Measurements from ENCODE around the gene PRRT1B.

Gene PRRT1B

DNA sequence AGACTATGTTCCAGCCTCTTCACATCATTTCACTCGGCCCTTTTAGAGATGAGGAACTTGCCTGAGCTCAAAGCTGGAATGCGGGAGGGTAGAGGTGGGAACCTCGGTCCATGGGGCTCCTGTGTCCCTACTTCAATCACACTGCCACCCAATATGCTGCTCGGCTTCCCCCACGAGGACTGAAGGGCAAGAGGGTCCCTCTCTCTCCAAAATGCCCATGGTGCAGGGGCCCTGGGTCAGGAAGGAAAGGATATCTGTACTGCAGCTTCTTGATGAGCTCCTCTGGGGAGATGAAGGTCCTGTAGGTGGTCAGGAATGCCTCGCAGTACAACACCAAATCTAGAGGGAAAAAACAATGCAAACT is 46.5 kb downstream of the PRRT1B start:
- DNase-seq, result no peak
- intact Hi-C loops (cut with DNase I), result loop anchor here (1.0 kb wide), 1 partner anchor 148 kb away; the partner anchor contains the start of gene RAPGEF1

DNA sequence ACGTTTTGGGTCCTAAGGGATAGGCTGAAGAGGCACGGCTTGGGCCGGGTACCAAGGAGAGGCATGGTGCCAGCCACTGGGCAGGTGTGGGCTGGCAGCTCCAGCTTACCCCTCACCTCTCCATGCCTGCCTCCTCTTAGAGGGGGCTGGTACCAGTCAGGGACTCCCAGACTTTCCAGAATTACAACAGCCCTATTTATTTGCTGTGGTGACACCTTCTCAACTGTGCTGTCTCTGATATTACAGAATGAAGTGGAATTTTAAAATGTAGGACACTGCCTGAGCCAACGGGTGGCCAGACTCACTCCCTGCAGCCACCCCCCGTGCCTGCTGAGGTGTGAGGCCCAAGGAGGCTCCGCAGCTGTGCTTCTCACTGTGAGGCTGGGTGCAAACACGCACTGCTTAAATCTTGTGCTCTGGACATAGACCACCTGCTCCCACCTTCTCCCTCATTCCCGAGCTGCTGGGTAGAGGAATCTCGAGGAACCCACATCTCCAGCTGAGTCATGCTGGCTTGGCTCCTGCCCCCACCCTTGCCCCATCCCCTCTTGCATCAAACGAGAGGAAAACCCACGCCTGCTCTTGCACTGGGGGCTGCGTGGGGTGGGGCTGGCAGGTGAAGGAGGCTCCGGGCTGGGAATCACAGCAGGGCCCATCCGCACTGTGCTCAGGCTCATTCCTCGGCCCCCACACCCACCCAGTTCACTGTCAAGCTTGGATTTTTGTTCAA is 47.9 kb downstream of the PRRT1B start:
- DNase-seq, result peak in 6 of 10 donors; percentile 17 to 90 (median 40)
- intact Hi-C loops (cut with DNase I), result no loop called here

- intact Hi-C loops (cut with DNase I), result no loop called here
- DNase-seq, result no peak
These were observed 48.8 kb downstream of the PRRT1B start for GRCh38 chr9:131593936-131594665.

GRCh38 chr9:131594906-131595665 is 49.8 kb downstream of the PRRT1B start:
- intact Hi-C loops (cut with DNase I), result no loop called here
- no peak for DNase-seq

- no peak for DNase-seq
- intact Hi-C loops (cut with DNase I), result no loop called here
These were observed 50.5 kb downstream of the PRRT1B start for GRCh38 chr9:131595696-131596429.

DNA sequence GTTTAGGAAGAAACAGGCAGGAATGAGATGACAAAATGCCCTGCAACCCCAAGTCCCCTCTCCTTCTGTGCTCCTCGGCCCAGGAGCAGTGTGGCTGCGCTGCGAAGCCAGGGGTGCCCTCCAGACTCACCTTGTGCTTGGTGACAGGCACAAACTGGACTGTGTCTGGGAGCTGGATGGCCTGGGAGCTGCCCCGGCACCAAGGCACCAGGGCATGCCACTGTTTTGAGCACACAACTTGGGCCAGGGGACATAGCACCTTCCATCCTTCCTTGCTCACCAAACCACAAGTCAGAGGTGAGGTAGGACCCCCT is 51.1 kb downstream of the PRRT1B start:
- no peak for DNase-seq
- intact Hi-C loops (cut with DNase I), result no loop called here

- intact Hi-C loops (cut with DNase I), result no loop called here
- DNase-seq, result no peak
These were observed 51.9 kb downstream of the PRRT1B start for GRCh38 chr9:131597246-131597645.

- DNase-seq, result peak in 5 of 10 donors; percentile 45 to 89 (median 56)
- intact Hi-C loops (cut with DNase I), result no loop called here
These were observed 52.8 kb downstream of the PRRT1B start for GRCh38 chr9:131598121-131598520.

- intact Hi-C loops (cut with DNase I), result no loop called here
- DNase-seq, result no peak
These were observed 56.4 kb downstream of the PRRT1B start for GRCh38 chr9:131601683-131602181.

GRCh38 chr9:131603199-131603598 is 57.9 kb downstream of the PRRT1B start:
- intact Hi-C loops (cut with DNase I), result no loop called here

DNA sequence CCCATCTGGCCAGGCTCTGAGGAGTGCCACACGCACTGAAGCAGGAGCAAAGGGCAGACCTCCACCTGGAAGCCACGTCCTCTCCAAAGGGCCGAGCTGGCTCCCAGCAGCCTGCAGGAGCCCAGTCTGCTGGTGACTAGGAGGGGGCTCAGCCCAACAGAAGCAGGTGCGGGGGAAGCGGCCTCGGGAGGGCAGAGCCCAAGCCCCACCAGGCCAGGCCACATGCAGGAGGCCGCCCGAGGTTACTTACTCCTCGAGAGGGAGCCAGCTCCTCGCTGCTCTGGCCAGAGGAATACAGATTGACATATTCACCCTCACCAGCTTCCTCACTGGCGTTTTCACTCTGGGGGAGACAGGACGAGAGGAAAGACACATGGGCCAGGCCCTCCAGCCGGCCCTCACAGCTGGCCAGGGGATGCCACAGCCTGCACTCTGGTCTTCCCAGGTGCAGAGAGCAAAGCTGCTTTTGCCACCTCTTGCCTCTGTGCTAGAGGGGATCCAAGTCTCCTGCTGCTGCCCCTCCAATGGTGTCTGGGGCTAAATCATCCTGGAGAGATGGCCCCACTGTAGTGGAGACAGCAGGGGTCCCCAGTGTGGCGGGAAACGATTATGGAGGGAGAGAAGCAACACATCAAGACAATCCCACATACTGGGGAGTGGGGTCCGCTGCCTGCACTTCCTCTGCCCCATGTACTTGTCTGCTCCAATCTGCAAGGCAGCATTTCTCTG is 58.6 kb downstream of the PRRT1B start:
- intact Hi-C loops (cut with DNase I), result no loop called here
- DNase-seq, result no peak

More at GRCh38 chr9:131603199-131603598, 57.9 kb downstream of the PRRT1B start:
- DNase-seq, result no peak

- DNase-seq, result peak in 1 of 10 donors; percentile 59
- intact Hi-C loops (cut with DNase I), result no loop called here
These were observed 60.7 kb downstream of the PRRT1B start for GRCh38 chr9:131605770-131606590.

DNA sequence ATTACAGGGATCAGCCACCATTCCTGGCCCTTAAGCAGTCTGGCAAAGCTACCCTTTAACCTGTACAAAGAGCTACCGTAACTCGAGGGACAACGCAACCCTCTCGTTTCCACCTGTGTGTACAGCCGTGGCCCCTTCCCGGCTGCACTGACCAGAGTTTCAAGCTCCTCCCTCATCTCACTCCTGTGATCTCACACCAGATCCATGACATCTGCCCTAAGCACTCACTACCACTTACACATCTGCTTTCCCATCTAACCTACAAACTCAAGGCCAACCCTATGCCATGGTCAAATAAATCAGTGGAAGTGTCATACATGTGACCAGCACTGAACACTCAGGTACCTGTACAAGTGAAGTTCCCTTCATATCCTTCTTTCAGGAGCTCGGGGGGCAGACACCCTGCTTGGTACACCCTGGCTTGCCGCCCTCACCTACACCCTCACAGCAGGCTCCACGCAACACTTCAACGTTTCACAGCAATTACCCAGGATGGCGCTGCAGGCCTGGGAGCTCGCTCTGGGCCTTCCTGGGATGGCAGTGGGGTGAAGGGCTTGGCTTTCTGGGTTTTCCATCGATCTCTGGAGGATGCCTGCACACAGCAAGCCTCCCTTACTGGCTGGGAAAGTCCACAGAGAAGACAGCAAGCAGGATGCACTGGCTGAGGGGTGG is 61.7 kb downstream of the PRRT1B start:
- intact Hi-C loops (cut with DNase I), result no loop called here
- DNase-seq, result peak in 2 of 10 donors; percentile 62 to 80

DNA sequence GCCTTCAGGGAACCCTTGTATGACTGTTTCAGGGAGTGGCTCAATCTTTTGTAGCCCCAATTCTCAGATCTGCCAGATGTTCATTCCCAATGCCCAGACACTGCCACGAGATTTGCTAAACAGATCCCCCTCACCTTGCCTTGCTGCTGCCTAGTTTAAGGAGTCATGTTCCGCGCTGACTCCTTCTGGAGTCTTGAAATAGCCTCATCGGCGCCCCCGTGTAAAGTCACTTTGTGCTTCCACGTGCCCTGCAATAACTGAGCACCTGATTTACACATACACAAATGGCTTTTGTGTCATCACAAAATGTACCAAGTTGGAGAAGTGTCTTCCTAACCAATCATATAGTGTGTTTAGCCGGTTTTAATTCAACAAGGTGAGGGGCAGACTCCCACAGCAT is 62.3 kb downstream of the PRRT1B start:
- intact Hi-C loops (cut with DNase I), result no loop called here

GRCh38 chr9:131608493-131609037 is 63.2 kb downstream of the PRRT1B start:
- intact Hi-C loops (cut with DNase I), result no loop called here
- DNase-seq, result peak in 9 of 10 donors; percentile 30 to 94 (median 67)

More for the DNA sequence above, 62.3 kb downstream of the PRRT1B start:
- DNase-seq, result peak in 2 of 10 donors; percentile 41 to 79

All from posterior cingulate gyrus (tissue), 11 donors.